ENCODE data around the gene TMEM185A.

GRCh38 chrX:149630681-149631233 is 835 bp downstream of the TMEM185A start:
- TF ChIP-seq, protein P1, sequence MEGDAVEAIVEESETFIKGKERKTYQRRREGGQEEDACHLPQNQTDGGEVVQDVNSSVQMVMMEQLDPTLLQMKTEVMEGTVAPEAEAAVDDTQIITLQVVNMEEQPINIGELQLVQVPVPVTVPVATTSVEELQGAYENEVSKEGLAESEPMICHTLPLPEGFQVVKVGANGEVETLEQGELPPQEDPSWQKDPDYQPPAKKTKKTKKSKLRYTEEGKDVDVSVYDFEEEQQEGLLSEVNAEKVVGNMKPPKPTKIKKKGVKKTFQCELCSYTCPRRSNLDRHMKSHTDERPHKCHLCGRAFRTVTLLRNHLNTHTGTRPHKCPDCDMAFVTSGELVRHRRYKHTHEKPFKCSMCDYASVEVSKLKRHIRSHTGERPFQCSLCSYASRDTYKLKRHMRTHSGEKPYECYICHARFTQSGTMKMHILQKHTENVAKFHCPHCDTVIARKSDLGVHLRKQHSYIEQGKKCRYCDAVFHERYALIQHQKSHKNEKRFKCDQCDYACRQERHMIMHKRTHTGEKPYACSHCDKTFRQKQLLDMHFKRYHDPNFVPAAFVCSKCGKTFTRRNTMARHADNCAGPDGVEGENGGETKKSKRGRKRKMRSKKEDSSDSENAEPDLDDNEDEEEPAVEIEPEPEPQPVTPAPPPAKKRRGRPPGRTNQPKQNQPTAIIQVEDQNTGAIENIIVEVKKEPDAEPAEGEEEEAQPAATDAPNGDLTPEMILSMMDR (IDR thresholded peaks at IDR 0.05; ENCODE audit: poor library complexity, severe bottlenecking), result peak; percentile 23
- TF ChIP-seq EP300 (conservative IDR thresholded peaks at IDR 0.05; ENCODE audit: poor library complexity, severe bottlenecking), result no peak

Data from neural cell (in vitro differentiated cells).